ENCODE data around the gene GNG13. TPM values are rescaled to one million over a fixed set of nuclear protein-coding genes. Genes with fewer than 3 reads are reported as not detected.

The GNG13 gene
- total and polyA plus RNA-seq, 2 experiments from 2014 or later: 0.29 TPM; not detected in 1

- TF ChIP-seq EZH2 (IDR thresholded peaks at IDR 0.05; ENCODE audit: low read depth, unreplicated experiment): no peak
- TF ChIP-seq ETS1 (IDR thresholded peaks at IDR 0.05): no peak
- TF ChIP-seq EZH2phosphoT487 (IDR thresholded peaks at IDR 0.05; ENCODE audit: unreplicated experiment): no peak
These were observed 28.4 kb upstream of the GNG13 start (continued) for GRCh38 chr16:828891-829290.

- no peak overlapping the region for H3K4me3 Mint-ChIP-seq
- H3K4me1 Mint-ChIP-seq: no peaks in the 10 kb centered on the region; the same call in 2 of the 3 replicates
- no peaks in the 10 kb centered on the region for H3K36me3 Mint-ChIP-seq (ENCODE audit: low read depth)
- Histone ChIP-seq H3K36me3 (ENCODE audit: insufficient read depth) (no peaks in the 10 kb centered on the region), H3F3A (replicated peaks; ENCODE audit: low read depth) (no peaks in the 10 kb centered on the region), H3K4me2 (no peak overlapping the region), H4K20me1 (replicated peaks; ENCODE audit: insufficient read depth) (no peaks in the 10 kb centered on the region), H3K27me3 (ENCODE audit: insufficient read depth) (no peaks in the 10 kb centered on the region), H2AFZ (no peak overlapping the region), H3K4me1 (ENCODE audit: insufficient read depth) (no peaks in the 10 kb centered on the region), H3K4me3 (no peak overlapping the region), H3K27ac (ENCODE audit: low read depth) (no peak overlapping the region), H3K79me2 (replicated peaks; ENCODE audit: insufficient read depth) (no peaks in the 10 kb centered on the region), H3K9me2 (ENCODE audit: insufficient read depth) (no peaks in the 10 kb centered on the region)
- no peaks in the 10 kb centered on the region for H3K9me3 Mint-ChIP-seq
- DNase-seq (ENCODE audit: low spot score) (no peak), ATAC-seq (no peak)
- H3K27ac Mint-ChIP-seq: no peak overlapping the region
- H3K27me3 Mint-ChIP-seq (ENCODE audit: insufficient read depth, low read depth, poor library complexity): peaks cover 9% of the 10 kb centered on the region
- TF ChIP-seq JUNB (IDR thresholded peaks at IDR 0.05; ENCODE audit: unreplicated experiment) (no peak), ZNF114 (CRISPR knock-in tag; IDR thresholded peaks at IDR 0.05) (no peak), ETS1 (IDR thresholded peaks at IDR 0.05) (no peak), ZNF331 (CRISPR knock-in tag; IDR thresholded peaks at IDR 0.05; ENCODE audit: low read depth) (no peak), EZH2phosphoT487 (IDR thresholded peaks at IDR 0.05; ENCODE audit: unreplicated experiment) (no peak), ZNF462 (CRISPR knock-in tag; IDR thresholded peaks at IDR 0.05) (no peak), CTCF (conservative IDR thresholded peaks at IDR 0.05; ENCODE audit: low read depth in 2 of 2) (no peak), CREB1 (CRISPR knock-in tag; IDR thresholded peaks at IDR 0.05; ENCODE audit: low read depth) (no peak), EZH2 (IDR thresholded peaks at IDR 0.05; ENCODE audit: low read depth, unreplicated experiment) (no peak), REST (IDR thresholded peaks at IDR 0.05; ENCODE audit: unreplicated experiment) (no peak), POLR2AphosphoS5 (IDR thresholded peaks at IDR 0.05; ENCODE audit: low read depth) (no peak)
These were observed 27.0 kb upstream of the GNG13 start for GRCh38 chr16:827513-827912.
